ENCODE measurements around the gene RAB11FIP5.

RAB11FIP5 gene

GRCh38 chr2:73028841-73029240, 83.9 kb downstream of the RAB11FIP5 start:
- TF ChIP-seq GATA2 (IDR thresholded peaks at IDR 0.05; ENCODE audit: low read depth, low read length), result no peak
- no peak for TF ChIP-seq GATA3 (IDR thresholded peaks at IDR 0.05; ENCODE audit: low read depth, low read length)

GRCh38 chr2:73027340-73027739, 85.4 kb downstream of the RAB11FIP5 start:
- TF ChIP-seq GATA2 (IDR thresholded peaks at IDR 0.05; ENCODE audit: low read depth, low read length) (no peak), GATA3 (IDR thresholded peaks at IDR 0.05; ENCODE audit: low read depth, low read length) (no peak)

- TF ChIP-seq GATA2 (IDR thresholded peaks at IDR 0.05; ENCODE audit: low read depth, low read length) (no peak), GATA3 (IDR thresholded peaks at IDR 0.05; ENCODE audit: low read depth, low read length) (no peak)
Observed at GRCh38 chr2:73023497-73023896, 89.3 kb downstream of the RAB11FIP5 start.

All from SH-SY5Y (cell line).